PFSK-1 (cell line): Measurements from ENCODE around the gene LRRC59.

Experiments used
- FOXP2 ChIP-seq: optimal IDR thresholded peaks from 2 replicates; pipeline ENCODE3; 2011; ENCODE audit warnings: borderline replicate concordance, control low read depth, inconsistent platforms; ENCODE audit not compliant: insufficient read depth; ENCODE audit errors: extremely low read length, extremely low read depth
- POLR2AphosphoS5 ChIP-seq: IDR thresholded peaks from 2 replicates; pipeline ENCODE4 v1.6.1; 2012; ENCODE audit warnings: low read depth, mild to moderate bottlenecking, control low read depth, low read length, moderate library complexity
- SIN3A ChIP-seq: IDR thresholded peaks from 2 replicates; pipeline ENCODE4 v1.6.1; 2012; ENCODE audit warnings: mild to moderate bottlenecking, low read length, moderate library complexity, borderline replicate concordance; ENCODE audit not compliant: insufficient read depth
- TAF1 ChIP-seq: IDR thresholded peaks from 2 replicates; pipeline ENCODE4 v1.6.1; 2012; ENCODE audit warnings: low read length, control low read depth, borderline replicate concordance; ENCODE audit not compliant: insufficient read depth
- TF ChIP-seq, protein P1 (sequence below), 2 experiments: IDR thresholded peaks; 2 replicates each; pipeline versions ENCODE4 v1.6.1 to v1.8.0; 2011 to 2012; ENCODE audit warnings: low read depth in 2 of 2, low read length in 2 of 2, control low read depth in 1 of 2, inconsistent platforms in 1 of 2, mild to moderate bottlenecking in 1 of 2, moderate library complexity in 1 of 2; ENCODE audit not compliant: insufficient read depth in 1 of 2

Gene LRRC59

DNA sequence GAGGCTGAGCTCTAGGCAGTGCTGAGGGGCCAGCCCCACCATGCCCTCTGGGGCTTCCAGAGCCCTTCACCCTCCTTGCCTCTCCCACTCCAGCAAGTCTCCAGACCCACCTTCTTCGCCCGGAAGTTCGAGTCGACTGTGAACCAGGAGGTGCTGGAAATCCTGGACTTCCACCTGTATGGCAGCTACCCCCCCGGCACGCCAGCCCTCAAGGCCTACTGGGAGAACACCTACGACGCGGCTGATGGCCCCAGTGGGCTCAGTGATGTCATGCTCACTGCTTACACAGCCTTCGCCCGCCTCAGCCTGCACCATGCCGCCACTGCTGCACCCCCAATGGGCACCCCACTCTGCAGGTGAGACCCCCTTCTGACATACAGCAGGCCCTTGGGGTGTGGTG lies 40.9 kb downstream of the LRRC59 start:
- TF ChIP-seq POLR2AphosphoS5 (no peak), SIN3A (no peak), TAF1 (no peak), FOXP2 (no peak)
- TF ChIP-seq, protein P1, sequence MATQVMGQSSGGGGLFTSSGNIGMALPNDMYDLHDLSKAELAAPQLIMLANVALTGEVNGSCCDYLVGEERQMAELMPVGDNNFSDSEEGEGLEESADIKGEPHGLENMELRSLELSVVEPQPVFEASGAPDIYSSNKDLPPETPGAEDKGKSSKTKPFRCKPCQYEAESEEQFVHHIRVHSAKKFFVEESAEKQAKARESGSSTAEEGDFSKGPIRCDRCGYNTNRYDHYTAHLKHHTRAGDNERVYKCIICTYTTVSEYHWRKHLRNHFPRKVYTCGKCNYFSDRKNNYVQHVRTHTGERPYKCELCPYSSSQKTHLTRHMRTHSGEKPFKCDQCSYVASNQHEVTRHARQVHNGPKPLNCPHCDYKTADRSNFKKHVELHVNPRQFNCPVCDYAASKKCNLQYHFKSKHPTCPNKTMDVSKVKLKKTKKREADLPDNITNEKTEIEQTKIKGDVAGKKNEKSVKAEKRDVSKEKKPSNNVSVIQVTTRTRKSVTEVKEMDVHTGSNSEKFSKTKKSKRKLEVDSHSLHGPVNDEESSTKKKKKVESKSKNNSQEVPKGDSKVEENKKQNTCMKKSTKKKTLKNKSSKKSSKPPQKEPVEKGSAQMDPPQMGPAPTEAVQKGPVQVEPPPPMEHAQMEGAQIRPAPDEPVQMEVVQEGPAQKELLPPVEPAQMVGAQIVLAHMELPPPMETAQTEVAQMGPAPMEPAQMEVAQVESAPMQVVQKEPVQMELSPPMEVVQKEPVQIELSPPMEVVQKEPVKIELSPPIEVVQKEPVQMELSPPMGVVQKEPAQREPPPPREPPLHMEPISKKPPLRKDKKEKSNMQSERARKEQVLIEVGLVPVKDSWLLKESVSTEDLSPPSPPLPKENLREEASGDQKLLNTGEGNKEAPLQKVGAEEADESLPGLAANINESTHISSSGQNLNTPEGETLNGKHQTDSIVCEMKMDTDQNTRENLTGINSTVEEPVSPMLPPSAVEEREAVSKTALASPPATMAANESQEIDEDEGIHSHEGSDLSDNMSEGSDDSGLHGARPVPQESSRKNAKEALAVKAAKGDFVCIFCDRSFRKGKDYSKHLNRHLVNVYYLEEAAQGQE (IDR thresholded peaks at IDR 0.05; ENCODE audit: insufficient read depth in 1 of 2, low read depth in 2 of 2, low read length in 2 of 2) = no peak

GRCh38 chr17:50355701-50356341 lies 41.5 kb downstream of the LRRC59 start:
- TF ChIP-seq POLR2AphosphoS5 (no peak), TAF1 (no peak), FOXP2 (no peak), SIN3A (no peak)
- TF ChIP-seq, protein P1 (IDR thresholded peaks at IDR 0.05; ENCODE audit: insufficient read depth in 1 of 2, low read depth in 2 of 2, low read length in 2 of 2) = no peak

DNA sequence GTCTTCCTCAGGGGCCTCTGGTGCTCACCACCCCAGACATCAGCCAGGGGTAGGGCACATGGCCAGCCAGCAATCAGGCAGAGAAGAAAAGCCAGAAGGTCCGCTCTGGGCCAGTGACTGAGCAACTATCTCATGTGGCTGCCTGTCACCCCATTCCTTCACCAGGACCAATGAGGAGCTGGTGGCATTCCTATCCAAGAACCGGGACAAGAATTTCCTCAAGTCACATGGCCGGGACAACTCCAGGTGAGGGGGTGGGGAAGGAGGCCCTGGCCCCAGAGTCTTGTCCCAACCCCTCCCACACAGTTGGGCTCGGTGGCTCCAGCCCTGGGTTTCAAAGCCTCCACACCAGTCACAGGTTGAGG lies 42.0 kb downstream of the LRRC59 start:
- TF ChIP-seq SIN3A (no peak), POLR2AphosphoS5 (no peak), FOXP2 (no peak), TAF1 (no peak)
- TF ChIP-seq, protein P1 (IDR thresholded peaks at IDR 0.05; ENCODE audit: insufficient read depth in 1 of 2, low read depth in 2 of 2, low read length in 2 of 2) = no peak

DNA sequence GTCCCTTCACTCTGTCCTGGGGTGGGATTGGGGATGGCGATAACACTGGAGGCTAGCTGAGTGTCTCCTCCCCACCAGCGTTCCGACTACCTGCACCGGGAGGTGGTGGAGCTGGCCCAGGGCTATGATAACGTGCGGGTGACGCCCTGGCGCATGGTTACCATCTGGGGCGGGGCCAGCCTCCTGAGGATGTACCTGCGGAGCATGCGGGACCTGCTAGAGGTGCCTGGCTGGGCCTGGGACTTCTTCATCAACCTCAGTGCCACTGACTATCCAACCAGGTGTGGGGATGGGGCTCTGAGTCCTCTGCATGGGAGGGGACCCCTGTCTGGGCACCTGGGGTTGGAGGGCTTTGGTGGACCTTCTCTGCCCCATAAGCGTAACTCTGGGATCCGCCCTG lies 42.5 kb downstream of the LRRC59 start:
- no peak for TF ChIP-seq TAF1

DNA sequence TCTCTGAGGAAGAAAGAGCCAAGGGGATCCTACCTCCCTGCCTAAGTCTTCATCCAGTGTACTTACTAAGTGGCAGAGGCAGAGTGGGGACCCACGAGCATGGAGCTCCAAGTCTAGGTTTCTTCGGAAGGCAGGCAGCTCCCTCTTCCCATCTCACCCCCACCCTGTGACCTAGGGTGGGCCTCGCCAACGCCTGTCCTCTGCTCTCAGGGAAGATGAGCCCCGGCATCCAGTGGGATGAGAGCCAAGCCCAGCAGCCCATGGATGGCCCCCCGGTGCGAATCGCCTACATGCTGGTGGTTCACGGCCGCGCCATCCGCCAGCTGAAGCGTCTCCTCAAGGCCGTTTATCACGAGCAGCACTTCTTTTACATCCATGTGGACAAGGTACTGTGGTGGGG lies 43.1 kb downstream of the LRRC59 start:
- TF ChIP-seq SIN3A = no peak

GRCh38 chr17:50353600-50354195 lies 43.6 kb downstream of the LRRC59 start:
- TF ChIP-seq, protein P1 (IDR thresholded peaks at IDR 0.05; ENCODE audit: insufficient read depth in 1 of 2, low read depth in 2 of 2, low read length in 2 of 2) = no peak
- TF ChIP-seq FOXP2 = no peak
- TF ChIP-seq POLR2AphosphoS5 = no peak
- TF ChIP-seq TAF1 = no peak
- no peak for TF ChIP-seq SIN3A
